ENCODE results near the gene RBFOX1.

Gene RBFOX1

GRCh38 chr16:7421578-7421977 is 88.9 kb downstream of the RBFOX1 start:
- H3K36me3 ChIP-seq (replicated peaks), result no peaks in the 10 kb centered on the region
- no peak overlapping the region for H3K4me3 ChIP-seq (ENCODE audit: low read depth, low read length)
- no peaks in the 10 kb centered on the region for H3K27me3 ChIP-seq (replicated peaks)
- DNase-seq, result no peak
- in situ Hi-C loops (cut with HindIII; ENCODE audit: low pct_ligation_motif_present, low sequenced_read_pairs), result no loop called here
- no peak overlapping the region for H3K27ac ChIP-seq
- no peak for TF ChIP-seq CTCF (IDR thresholded peaks at IDR 0.05; ENCODE audit: low read depth, low read length, missing control alignments)

DNA sequence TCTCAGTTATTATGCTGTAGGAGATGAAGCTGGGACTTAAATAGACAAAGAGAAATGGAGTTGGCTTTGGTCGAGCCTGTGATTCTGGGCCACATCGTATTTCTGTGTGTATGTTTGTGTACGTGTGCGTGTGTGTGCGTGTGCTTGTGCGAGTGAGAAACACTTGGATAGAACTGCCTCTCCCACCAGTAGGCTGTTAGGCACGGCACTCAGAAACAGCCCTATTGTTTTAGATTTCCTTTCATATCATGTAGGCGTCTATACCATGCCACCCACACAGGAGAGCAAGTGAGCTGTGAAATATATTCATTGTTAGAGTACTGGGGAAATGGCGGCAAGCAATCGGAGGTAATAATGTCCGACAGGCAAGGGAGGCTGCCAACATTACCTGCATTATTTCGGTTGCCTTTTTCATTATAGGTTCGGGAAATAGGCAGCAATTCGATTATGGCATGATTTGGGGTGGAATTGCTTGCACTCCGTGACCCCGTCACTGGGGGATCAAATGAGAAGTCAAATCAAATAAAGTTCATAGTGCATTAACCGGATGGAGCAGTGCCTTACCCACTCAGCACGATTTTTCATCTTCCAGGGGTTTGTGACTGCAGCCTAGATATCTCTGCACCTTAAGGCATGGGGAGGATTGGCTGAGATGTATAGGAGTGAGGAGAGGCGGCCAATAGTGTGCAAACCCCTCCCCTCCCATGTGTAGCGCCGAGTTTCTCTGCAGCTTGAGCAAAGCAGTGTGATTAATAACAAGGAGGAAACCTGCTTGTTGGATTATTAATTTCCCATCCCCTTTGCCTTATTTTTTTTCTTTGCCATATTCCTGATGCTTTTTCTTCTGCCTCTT is 89.6 kb downstream of the RBFOX1 start:
- H3K36me3 ChIP-seq (replicated peaks), result no peaks in the 10 kb centered on the region
- no peak overlapping the region for H3K4me3 ChIP-seq (ENCODE audit: low read depth, low read length)
- H3K27ac ChIP-seq, result no peak overlapping the region
- TF ChIP-seq CTCF (IDR thresholded peaks at IDR 0.05; ENCODE audit: low read depth, low read length, missing control alignments), result no peak
- in situ Hi-C loops (cut with HindIII; ENCODE audit: low pct_ligation_motif_present, low sequenced_read_pairs), result no loop called here
- H3K27me3 ChIP-seq (replicated peaks), result no peaks in the 10 kb centered on the region
- DNase-seq, result no peak

DNA sequence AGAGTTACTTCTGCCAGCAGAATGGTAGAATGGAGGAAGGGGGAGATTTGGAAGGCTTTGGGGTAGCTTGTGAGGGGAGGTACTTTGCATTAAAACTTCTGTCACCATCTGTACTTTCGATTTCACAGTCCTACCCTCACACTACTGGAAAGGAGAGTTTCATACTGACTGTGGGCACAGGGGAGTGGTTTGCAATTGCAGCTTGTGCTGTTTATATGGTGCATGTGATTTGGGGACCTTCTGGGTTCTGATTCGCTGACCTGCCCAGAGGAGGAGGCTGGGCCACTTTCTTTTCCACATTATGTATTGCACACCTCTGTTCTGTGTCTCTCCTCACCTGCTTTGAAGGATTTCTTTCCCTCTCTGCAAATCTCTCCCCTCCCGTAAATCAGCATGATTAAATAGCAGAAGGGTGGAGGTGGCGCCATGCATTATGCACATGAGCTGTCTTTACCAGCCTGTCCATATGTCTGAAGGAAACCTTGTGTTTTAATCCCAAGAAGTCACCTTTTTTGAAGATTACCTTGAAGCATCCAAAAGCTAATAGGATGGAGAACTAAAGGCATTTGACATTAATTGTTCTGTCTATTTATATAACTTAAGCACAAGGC is 90.9 kb downstream of the RBFOX1 start:
- TF ChIP-seq CTCF (IDR thresholded peaks at IDR 0.05; ENCODE audit: low read depth, low read length, missing control alignments), result no peak
- Histone ChIP-seq H3K27me3 (replicated peaks) (no peaks in the 10 kb centered on the region), H3K36me3 (replicated peaks) (no peaks in the 10 kb centered on the region), H3K4me3 (ENCODE audit: low read depth, low read length) (no peak overlapping the region), H3K27ac (no peak overlapping the region)
- no peak for DNase-seq
- in situ Hi-C loops (cut with HindIII; ENCODE audit: low pct_ligation_motif_present, low sequenced_read_pairs), result no loop called here

DNA sequence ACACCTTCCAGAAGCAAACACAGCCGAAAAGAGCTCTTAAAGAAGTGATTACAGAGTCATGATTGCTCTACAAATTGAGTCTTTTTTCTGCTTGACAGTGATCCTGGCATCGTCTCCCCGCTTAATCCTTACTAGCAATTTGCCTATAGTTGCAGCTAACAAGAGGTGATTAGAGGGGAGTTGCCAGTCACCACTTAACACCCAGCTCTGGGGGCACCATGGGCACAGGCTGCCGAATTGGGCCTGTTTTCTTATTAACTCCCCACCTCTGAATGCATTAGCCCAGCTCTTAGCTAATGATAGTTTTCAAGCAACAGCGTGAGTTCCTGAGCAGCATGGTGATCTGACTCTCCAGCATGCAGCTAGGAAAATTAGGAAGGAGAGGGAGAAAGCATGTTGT is 93.5 kb downstream of the RBFOX1 start:
- H3K27me3 ChIP-seq (replicated peaks), result no peaks in the 10 kb centered on the region
- no peaks in the 10 kb centered on the region for H3K36me3 ChIP-seq (replicated peaks)
- in situ Hi-C loops (cut with HindIII; ENCODE audit: low pct_ligation_motif_present, low sequenced_read_pairs), result no loop called here
- DNase-seq, result no peak
- H3K4me3 ChIP-seq (ENCODE audit: low read depth, low read length), result no peak overlapping the region
- no peak for TF ChIP-seq CTCF (IDR thresholded peaks at IDR 0.05; ENCODE audit: low read depth, low read length, missing control alignments)
- H3K27ac ChIP-seq, result no peak overlapping the region

DNA sequence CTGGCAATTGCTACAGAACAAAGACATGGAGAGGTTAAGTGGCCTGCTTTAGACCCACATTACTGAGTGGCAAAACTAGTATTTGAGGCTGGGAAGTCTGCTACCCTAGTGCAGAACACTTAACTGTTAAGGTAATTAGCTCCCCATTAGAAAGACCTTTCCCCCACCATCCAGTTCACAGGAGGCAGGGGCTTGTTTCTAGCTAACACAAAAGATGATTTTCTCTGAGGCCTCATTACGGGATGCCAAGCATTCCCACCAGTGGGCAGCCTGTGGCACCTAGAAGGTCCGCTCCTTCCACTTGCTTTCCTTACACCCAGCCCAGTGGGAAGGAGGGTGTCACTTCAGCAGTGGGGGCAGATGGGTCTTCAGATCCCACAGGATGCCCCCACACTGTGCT is 99.1 kb downstream of the RBFOX1 start:
- in situ Hi-C loops (cut with HindIII; ENCODE audit: low pct_ligation_motif_present, low sequenced_read_pairs), result no loop called here
- no peaks in the 10 kb centered on the region for H3K27me3 ChIP-seq (replicated peaks)
- TF ChIP-seq CTCF (IDR thresholded peaks at IDR 0.05; ENCODE audit: low read depth, low read length, missing control alignments), result no peak

More for the DNA sequence above, 99.1 kb downstream of the RBFOX1 start:
- no peak for DNase-seq
- Histone ChIP-seq H3K4me3 (ENCODE audit: low read depth, low read length) (no peak overlapping the region), H3K27ac (no peak overlapping the region), H3K36me3 (replicated peaks) (no peaks in the 10 kb centered on the region)

Data from brain microvascular endothelial cell (primary cell).